HFF-Myc (cell line): Measurements from ENCODE around the gene FKBP7.

Experiments
- DNase-seq: peaks from one replicate; pipeline ENCODE4 v3.0.0-alpha.2; 2011; ENCODE audit warnings: low read depth; ENCODE audit errors: extremely low read depth
- H3K4me3 ChIP-seq: replicated peaks from 2 replicates; pipeline ENCODE4 v1.5.1; 2011; ENCODE audit warnings: low read depth, mild to moderate bottlenecking, control low read depth, low read length
- TF ChIP-seq, protein P1 (sequence below): IDR thresholded peaks from 2 replicates; pipeline ENCODE4 v1.5.1; 2012; ENCODE audit warnings: mild to moderate bottlenecking, low read depth, low read length, control low read depth; ENCODE audit errors: missing control alignments

FKBP7 gene

GRCh38 chr2:178491612-178492011 is 13.2 kb upstream of the FKBP7 start:
- TF ChIP-seq, protein P1, sequence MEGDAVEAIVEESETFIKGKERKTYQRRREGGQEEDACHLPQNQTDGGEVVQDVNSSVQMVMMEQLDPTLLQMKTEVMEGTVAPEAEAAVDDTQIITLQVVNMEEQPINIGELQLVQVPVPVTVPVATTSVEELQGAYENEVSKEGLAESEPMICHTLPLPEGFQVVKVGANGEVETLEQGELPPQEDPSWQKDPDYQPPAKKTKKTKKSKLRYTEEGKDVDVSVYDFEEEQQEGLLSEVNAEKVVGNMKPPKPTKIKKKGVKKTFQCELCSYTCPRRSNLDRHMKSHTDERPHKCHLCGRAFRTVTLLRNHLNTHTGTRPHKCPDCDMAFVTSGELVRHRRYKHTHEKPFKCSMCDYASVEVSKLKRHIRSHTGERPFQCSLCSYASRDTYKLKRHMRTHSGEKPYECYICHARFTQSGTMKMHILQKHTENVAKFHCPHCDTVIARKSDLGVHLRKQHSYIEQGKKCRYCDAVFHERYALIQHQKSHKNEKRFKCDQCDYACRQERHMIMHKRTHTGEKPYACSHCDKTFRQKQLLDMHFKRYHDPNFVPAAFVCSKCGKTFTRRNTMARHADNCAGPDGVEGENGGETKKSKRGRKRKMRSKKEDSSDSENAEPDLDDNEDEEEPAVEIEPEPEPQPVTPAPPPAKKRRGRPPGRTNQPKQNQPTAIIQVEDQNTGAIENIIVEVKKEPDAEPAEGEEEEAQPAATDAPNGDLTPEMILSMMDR, result no peak
- no peak for DNase-seq
- no peak overlapping the region for H3K4me3 ChIP-seq

- H3K4me3 ChIP-seq, result no peak overlapping the region
- TF ChIP-seq, protein P1, result no peak
- DNase-seq, result no peak
Measured at GRCh38 chr2:178485356-178485755, 7.0 kb upstream of the FKBP7 start.

GRCh38 chr2:178484245-178485041 is 6.0 kb upstream of the FKBP7 start:
- DNase-seq, result no peak
- no peak overlapping the region for H3K4me3 ChIP-seq
- TF ChIP-seq, protein P1, result no peak

GRCh38 chr2:178482437-178482836 is 4.0 kb upstream of the FKBP7 start:
- TF ChIP-seq, protein P1, result no peak
- H3K4me3 ChIP-seq, result no peak overlapping the region
- no peak for DNase-seq

DNA sequence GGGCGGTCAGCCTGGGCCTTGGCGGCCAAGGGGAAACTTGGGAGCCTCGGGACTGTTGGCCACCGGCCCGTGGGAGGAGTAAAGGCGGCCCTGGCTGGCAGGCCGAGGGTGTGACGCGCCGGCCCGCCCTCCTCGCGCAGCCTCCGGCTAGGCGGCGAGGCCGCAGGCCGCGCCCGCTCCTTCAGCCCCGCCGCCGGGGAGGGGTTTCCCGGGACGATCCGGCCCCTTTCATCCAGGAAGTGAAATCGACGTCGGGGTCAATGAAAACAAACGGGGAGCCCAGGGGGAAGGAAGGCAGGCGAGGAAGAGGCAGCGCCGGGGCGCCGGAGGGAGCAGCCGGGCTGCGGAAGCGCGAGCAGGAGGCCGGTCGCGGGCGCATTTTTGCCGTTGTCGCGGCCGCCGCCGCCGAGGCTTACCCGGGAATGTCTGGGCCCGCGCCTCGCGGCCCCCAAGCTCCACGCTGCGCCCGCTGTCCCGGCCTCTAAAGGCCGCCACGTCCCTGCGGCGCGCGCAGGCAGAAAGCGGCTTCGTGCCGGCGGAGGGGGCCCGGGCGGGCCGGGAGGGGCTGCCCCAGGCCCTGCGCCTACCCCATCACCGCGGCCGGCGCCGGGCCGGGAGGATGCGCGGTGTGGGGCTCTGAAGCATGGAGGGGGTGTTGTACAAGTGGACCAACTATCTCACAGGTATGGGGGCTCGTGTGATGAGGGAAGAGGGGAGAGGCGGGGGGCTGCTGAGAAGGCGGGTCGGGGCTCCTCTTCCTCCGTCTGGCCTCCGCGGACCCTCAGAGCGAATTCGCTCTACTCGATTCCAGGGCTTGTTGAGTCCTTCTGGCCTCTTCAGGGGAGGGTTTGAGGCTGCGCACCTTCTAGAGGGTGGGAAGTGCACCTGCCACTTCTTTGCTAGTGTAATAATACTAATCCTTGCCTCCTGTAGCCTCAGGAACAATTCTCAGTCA is 2.1 kb upstream of the FKBP7 start, which contains the start of gene PLEKHA3:
Gene PLEKHA3, plus strand, starts transcription at position 231 of the 955 bp plus-strand sequence. Its CDS starts 413 bp downstream, at position 644.
- peak; percentile 77 for DNase-seq
- peak within 1 kb of the TSS; percentile 75 for H3K4me3 ChIP-seq
- TF ChIP-seq, protein P1, result no peak

GRCh38 chr2:178479758-178480226 is 1.4 kb upstream of the FKBP7 start:
- DNase-seq, result no peak
- TF ChIP-seq, protein P1, result no peak
- H3K4me3 ChIP-seq, result peak overlapping the region; percentile 75
